Effector memory CD4-positive, alpha-beta T cell (primary cell): ENCODE data around the gene SMPX.

Experiments used
- DNase-seq, 3 donors: peaks; one replicate each; pipeline ENCODE4 v3.0.0-alpha.2; 2020
- H3K27ac ChIP-seq: 2 replicates; pipeline ENCODE4 v1.7.0; 2013; ENCODE audit warnings: mild to moderate bottlenecking, low read length, moderate library complexity; ENCODE audit not compliant: insufficient read depth, poor library complexity, severe bottlenecking
- H3K27me3 ChIP-seq: replicated peaks from 2 replicates; pipeline ENCODE4 v1.7.0; 2013; ENCODE audit warnings: mild to moderate bottlenecking, low read length; ENCODE audit not compliant: insufficient read depth, control insufficient read depth, poor library complexity, severe bottlenecking
- H3K36me3 ChIP-seq: 2 replicates; pipeline ENCODE4 v1.7.0; 2013; ENCODE audit warnings: mild to moderate bottlenecking, low read length, moderate library complexity; ENCODE audit not compliant: control insufficient read depth, insufficient read depth
- H3K4me1 ChIP-seq: 2 replicates; pipeline ENCODE4 v1.7.0; 2013; ENCODE audit warnings: low read length, mild to moderate bottlenecking; ENCODE audit not compliant: control insufficient read depth, insufficient read depth, poor library complexity, severe bottlenecking
- H3K4me3 ChIP-seq: 2 replicates; pipeline ENCODE4 v1.7.0; 2013; ENCODE audit warnings: low read length, low read depth, mild to moderate bottlenecking; ENCODE audit not compliant: insufficient read depth, poor library complexity, severe bottlenecking
- H3K9me3 ChIP-seq: 2 replicates; pipeline ENCODE4 v1.7.0; 2013; ENCODE audit warnings: mild to moderate bottlenecking, low read length, moderate library complexity; ENCODE audit not compliant: control insufficient read depth

The SMPX gene

GRCh38 chrX:21700275-21700674, 57.6 kb downstream of the SMPX start:
- no peaks in the 10 kb centered on the region for H3K4me1 ChIP-seq
- no peaks in the 10 kb centered on the region for H3K36me3 ChIP-seq
- H3K27ac ChIP-seq: no peak overlapping the region
- H3K9me3 ChIP-seq: no peaks in the 10 kb centered on the region
- H3K4me3 ChIP-seq: no peak overlapping the region
- H3K27me3 ChIP-seq: no peaks in the 10 kb centered on the region
- DNase-seq: no peak

GRCh38 chrX:21699136-21699535, 58.8 kb downstream of the SMPX start:
- Histone ChIP-seq H3K27me3 (no peaks in the 10 kb centered on the region), H3K27ac (no peak overlapping the region), H3K36me3 (no peaks in the 10 kb centered on the region), H3K4me1 (no peaks in the 10 kb centered on the region), H3K9me3 (no peaks in the 10 kb centered on the region), H3K4me3 (no peak overlapping the region)
- DNase-seq: no peak

DNA sequence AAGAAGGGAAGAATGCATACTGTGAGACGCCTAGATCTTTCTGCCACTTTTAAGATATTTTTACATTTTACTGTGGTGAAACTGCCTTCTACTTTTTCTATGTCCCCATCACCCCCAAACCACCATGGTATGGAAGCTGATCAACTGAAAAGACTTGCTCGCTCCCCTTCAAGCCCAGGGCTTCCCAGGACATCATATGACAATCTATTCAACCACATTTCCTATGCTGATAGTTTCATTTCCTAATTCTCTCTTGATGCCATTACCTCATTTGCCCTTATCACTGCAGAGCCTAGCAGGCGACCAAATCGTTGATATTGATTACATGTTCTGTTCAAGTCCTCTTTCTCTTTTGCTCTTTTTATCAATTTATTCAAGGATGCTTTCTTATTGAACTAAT, 59.6 kb downstream of the SMPX start:
- Histone ChIP-seq H3K9me3 (no peaks in the 10 kb centered on the region), H3K4me1 (no peaks in the 10 kb centered on the region), H3K27me3 (no peaks in the 10 kb centered on the region), H3K4me3 (no peak overlapping the region), H3K36me3 (no peaks in the 10 kb centered on the region), H3K27ac (no peak overlapping the region)
- DNase-seq: no peak

GRCh38 chrX:21691512-21692018, 66.4 kb downstream of the SMPX start:
- H3K4me1 ChIP-seq: no peaks in the 10 kb centered on the region
- no peak for DNase-seq
- H3K36me3 ChIP-seq: no peaks in the 10 kb centered on the region
- no peaks in the 10 kb centered on the region for H3K27me3 ChIP-seq
- no peaks in the 10 kb centered on the region for H3K9me3 ChIP-seq
- H3K4me3 ChIP-seq: no peak overlapping the region
- no peak overlapping the region for H3K27ac ChIP-seq

DNA sequence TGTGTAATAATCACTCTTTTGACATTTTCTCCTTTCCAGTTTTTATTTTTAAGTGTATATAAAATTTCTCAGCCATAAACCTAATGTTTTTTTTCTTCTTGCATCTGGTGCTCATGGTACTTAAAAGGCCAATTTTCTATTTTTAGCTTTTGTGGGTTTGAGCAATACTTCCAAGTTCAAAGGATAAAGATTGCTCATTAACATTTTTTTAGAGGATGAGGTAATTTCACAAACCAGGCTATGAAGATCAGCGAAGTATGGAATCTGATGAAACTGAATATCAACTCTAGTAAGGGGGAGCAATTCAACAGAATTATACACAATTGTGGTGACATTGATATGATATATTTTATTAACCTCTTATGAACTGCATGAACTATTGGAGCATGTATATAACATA, 74.0 kb downstream of the SMPX start:
- Histone ChIP-seq H3K9me3 (no peaks in the 10 kb centered on the region), H3K27ac (no peak overlapping the region), H3K36me3 (no peaks in the 10 kb centered on the region), H3K4me3 (no peak overlapping the region), H3K4me1 (no peaks in the 10 kb centered on the region), H3K27me3 (no peaks in the 10 kb centered on the region)
- DNase-seq: no peak

GRCh38 chrX:21678048-21678612, 79.8 kb downstream of the SMPX start:
- Histone ChIP-seq H3K9me3 (no peaks in the 10 kb centered on the region), H3K36me3 (no peaks in the 10 kb centered on the region), H3K27me3 (no peaks in the 10 kb centered on the region), H3K4me1 (no peaks in the 10 kb centered on the region), H3K4me3 (no peak overlapping the region), H3K27ac (no peak overlapping the region)
- DNase-seq: no peak

DNA sequence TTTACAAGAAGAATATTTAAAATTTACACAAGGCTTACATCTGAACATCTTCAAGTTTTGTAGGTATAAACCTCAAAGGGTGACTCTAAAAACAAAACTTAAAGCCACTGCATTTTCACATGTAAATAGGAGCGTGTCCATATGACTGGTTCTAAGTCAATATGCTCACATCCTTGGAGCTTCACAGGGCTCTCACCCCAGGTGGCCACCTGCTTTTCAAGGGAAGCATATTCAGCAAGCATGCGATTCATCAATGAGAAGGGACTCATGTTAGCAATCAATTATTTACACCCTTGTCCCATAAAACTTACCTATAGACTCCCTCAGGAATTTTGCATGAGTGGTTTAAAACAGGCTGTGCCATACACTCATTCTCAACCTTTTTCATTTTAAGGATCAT, 82.0 kb downstream of the SMPX start:
- Histone ChIP-seq H3K4me1 (no peaks in the 10 kb centered on the region), H3K36me3 (no peaks in the 10 kb centered on the region), H3K4me3 (no peak overlapping the region), H3K9me3 (no peaks in the 10 kb centered on the region), H3K27ac (no peak overlapping the region), H3K27me3 (no peaks in the 10 kb centered on the region)
- no peak for DNase-seq

DNA sequence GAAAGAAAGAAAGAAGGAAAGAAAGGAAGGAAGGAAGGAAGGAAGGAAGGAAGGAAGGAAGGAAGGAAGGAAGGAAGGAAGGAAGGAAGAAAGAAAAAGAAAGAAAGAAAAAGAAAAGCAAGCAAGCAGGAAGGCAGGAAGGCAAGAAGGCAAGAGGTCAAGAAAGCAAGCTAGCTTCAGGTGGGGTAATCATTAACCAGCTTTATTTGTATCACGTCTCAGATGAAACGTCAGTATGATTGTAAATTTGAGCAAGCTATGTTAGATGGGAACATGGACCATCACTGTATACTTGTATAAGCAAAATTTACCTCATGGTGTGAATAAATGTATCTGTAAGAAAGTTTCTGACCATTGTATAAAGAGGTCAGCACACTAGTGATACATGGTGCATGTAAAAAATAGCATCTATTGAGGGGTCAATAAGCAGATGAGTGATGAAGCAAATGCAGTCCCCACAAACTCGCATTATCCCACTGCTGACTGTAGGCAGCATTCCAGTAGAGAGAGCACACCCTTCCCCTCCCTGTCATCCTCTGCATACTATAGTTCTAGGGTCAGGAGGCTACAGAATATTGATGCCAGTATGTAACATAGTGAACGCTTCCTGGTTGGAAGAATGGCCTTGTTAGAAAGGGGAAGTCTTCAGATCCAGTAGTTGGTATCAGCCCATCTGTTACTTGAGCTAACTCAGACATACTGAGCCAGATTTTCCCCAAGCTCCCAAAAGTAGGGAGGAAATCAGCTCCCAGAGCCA, 83.3 kb downstream of the SMPX start:
- no peaks in the 10 kb centered on the region for H3K4me1 ChIP-seq
- H3K27me3 ChIP-seq: no peaks in the 10 kb centered on the region
- no peaks in the 10 kb centered on the region for H3K9me3 ChIP-seq
- H3K36me3 ChIP-seq: no peaks in the 10 kb centered on the region
- DNase-seq: no peak
- no peak overlapping the region for H3K4me3 ChIP-seq
- no peak overlapping the region for H3K27ac ChIP-seq

GRCh38 chrX:21666679-21667078, 91.2 kb downstream of the SMPX start:
- no peak overlapping the region for H3K27ac ChIP-seq
- H3K27me3 ChIP-seq: no peaks in the 10 kb centered on the region
- no peaks in the 10 kb centered on the region for H3K4me1 ChIP-seq
- no peak overlapping the region for H3K4me3 ChIP-seq
- H3K9me3 ChIP-seq: no peaks in the 10 kb centered on the region
- no peak for DNase-seq
- H3K36me3 ChIP-seq: no peaks in the 10 kb centered on the region

DNA sequence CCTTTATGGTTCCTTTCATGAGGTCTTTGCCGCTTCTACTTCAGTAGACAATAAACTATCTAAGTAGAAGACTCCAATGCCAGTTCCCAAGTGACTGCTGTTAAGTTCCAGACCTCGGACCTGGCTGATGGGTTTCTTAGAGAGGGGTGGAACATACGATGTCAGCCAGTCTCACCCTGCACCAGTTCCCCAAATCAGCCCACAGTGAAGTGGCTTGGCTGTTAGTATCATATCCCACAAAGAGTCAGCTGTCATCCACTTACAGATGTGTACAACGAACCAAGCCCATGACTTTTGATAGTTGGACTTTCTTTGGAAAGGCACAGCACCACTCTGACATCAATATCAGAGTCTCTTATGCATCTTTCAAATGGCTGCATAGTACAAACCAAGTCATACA, 91.7 kb downstream of the SMPX start:
- Histone ChIP-seq H3K36me3 (no peaks in the 10 kb centered on the region), H3K4me1 (no peaks in the 10 kb centered on the region), H3K27me3 (no peaks in the 10 kb centered on the region), H3K4me3 (no peak overlapping the region), H3K27ac (no peak overlapping the region), H3K9me3 (no peaks in the 10 kb centered on the region)
- no peak for DNase-seq
